Ovary (tissue), 9 donors: ENCODE results near the gene TES. TPM values are rescaled to one million over a fixed set of nuclear protein-coding genes. Genes with fewer than 3 reads are reported as not detected.

Experiments
- DNase-seq, 5 donors: peaks; one replicate each; pipeline ENCODE4 v3.0.0-alpha.2; 2019 to 2020
- H3K27ac ChIP-seq, 2 donors: fragments of 200-600 bp; one replicate each; pipeline versions ENCODE4 v1.5.1 to v1.8.0; 2019 to 2022
- H3K27me3 ChIP-seq: fragments of 200-600 bp; one replicate; pipeline ENCODE4 v1.8.0; 2022
- H3K36me3 ChIP-seq: fragments of 200-600 bp; sonication (generic); one replicate; pipeline ENCODE4 v1.5.1; 2019
- H3K4me1 ChIP-seq: one replicate; pipeline ENCODE4 v1.8.1; 2013; ENCODE audit warnings: mild to moderate bottlenecking, moderate library complexity; ENCODE audit not compliant: insufficient read depth
- H3K4me3 ChIP-seq: fragments of 200-600 bp; sonication (generic); one replicate; pipeline ENCODE4 v1.5.1; 2017
- H3K9me3 ChIP-seq, 2 donors: fragments of 200-600 bp in 1 of 2; sonication (generic) in 1 of 2; one replicate each; pipeline versions ENCODE4 v1.5.1 to v1.8.1; 2013 to 2019; ENCODE audit warnings: mild to moderate bottlenecking in 1 of 2, moderate library complexity in 1 of 2
- CTCF ChIP-seq, 3 donors: fragments of 450-650 bp in 2 of 3; fragments of 200-600 bp in 1 of 3; IDR thresholded peaks; one replicate each; pipeline versions ENCODE4 v1.5.1 to v1.8.0; 2016 to 2022; ENCODE audit warnings: antibody characterized with exemption in 3 of 3, mild to moderate bottlenecking in 1 of 3
- EP300 ChIP-seq: sonication (generic); formaldehyde crosslinking; IDR thresholded peaks from one replicate; pipeline ENCODE4 v1.6.1; 2017; ENCODE audit warnings: antibody characterized with exemption
- POLR2A ChIP-seq: fragments of 450-650 bp; IDR thresholded peaks from one replicate; pipeline ENCODE4 v1.6.1; 2017; ENCODE audit warnings: antibody characterized with exemption, mild to moderate bottlenecking, moderate library complexity
- WGBS, 3 donors: extraction: QIAGEN DNeasy Blood & Tissue Kit in 1 of 3; methylation state at CpG; one replicate each; pipeline versions ENCODE4 v1.1.5 to v1.1.7; 2013 to 2017; 5-methylcytosine and 5-hydroxymethylcytosine counted together
- intact Hi-C, 4 donors: fragments of 100-400 bp; cut with DNase I; formaldehyde crosslinking; loops; one replicate each; pipeline versions ENCODE4 v1.11.0 to v1.15.1; 2022 to 2023
- polyA plus RNA-seq, 2 donors: library from polyadenylated mRNA; stranded (reverse); fragments of 200-250 nt in 1 of 2; fragments of 350-450 nt in 1 of 2; fragmentation: Illumina TruSeq in 1 of 2; extraction: RNeasy Lipid Tissue Mini Kit (QIAGEN cat#74804) in 1 of 2; gene quantifications; one replicate each; pipeline ENCODE4 v1.2.3, GENCODE V29; 2013 to 2014
- total RNA-seq, 7 donors: library from RNA; depleted of rRNA in 2 of 7; stranded (reverse); fragments of >200 nt in 2 of 7; fragmentation: NEBNext Ultra II Directional in 3 of 7; extraction: Animal tissue kit (Norgen Biotek cat#: 25700) in 3 of 7; gene quantifications; one replicate each; pipeline versions ENCODE4 v1.1.0 to v1.2.4, GENCODE V29; 2016 to 2023
- donor health status: DM: no; HTN: no; CAD: no; lungs with moderate emphysema.
- donor health status: DM: no; HTN: no; CAD: no.
- donor health status: Bipolar disorder and iron deficiency.
- donor health status: DM: yes; HTN: yes; CAD: no.
- donor health status: DM: no; HTN: no; CAD: no.
- donor health status: DM: yes; HTN: yes; CAD: no.

TES gene
- total and polyA plus RNA-seq, 9 donors = 6.0 to 65.0 (median 11.1) TPM

- Histone ChIP-seq H3K4me3 (no peak overlapping the region), H3K36me3 (no peaks in the 10 kb centered on the region), H3K9me3 (no peaks in the 10 kb centered on the region), H3K4me1 (peaks cover 9% of the 10 kb centered on the region), H3K27ac (no peak overlapping the region), H3K27me3 (no peaks in the 10 kb centered on the region)
- WGBS, 3 donors = 33 to 56% (median 34%) methylated on average over 4 of the region's 4 CpGs
- no peak for DNase-seq
- intact Hi-C loops = loop anchor here in 1 of 4 donors (10.0 kb wide), 1 partner anchor 251 kb away; the partner anchor contains the start of gene CAV1
- no peak for TF ChIP-seq EP300
- no peak for TF ChIP-seq CTCF (IDR thresholded peaks at IDR 0.05)
- TF ChIP-seq POLR2A = no peak
Observed at GRCh38 chr7:116273283-116273917, 63.1 kb downstream of the TES start.

GRCh38 chr7:116273918-116274301 is 63.6 kb downstream of the TES start:
- no peak for DNase-seq
- H3K36me3 ChIP-seq = no peaks in the 10 kb centered on the region
- TF ChIP-seq POLR2A (no peak), CTCF (IDR thresholded peaks at IDR 0.05) (no peak), EP300 (no peak)
- H3K4me3 ChIP-seq = no peak overlapping the region
- 87 to 96% (median 88%) methylated on average over 1 of the region's 1 CpG for WGBS, 3 donors
- peaks cover 7% of the 10 kb centered on the region for H3K4me1 ChIP-seq
- no peak overlapping the region for H3K27ac ChIP-seq
- no peaks in the 10 kb centered on the region for H3K9me3 ChIP-seq
- intact Hi-C loops = loop anchor here in 1 of 4 donors (10.0 kb wide), 1 partner anchor 251 kb away; the partner anchor contains the start of gene CAV1
- no peaks in the 10 kb centered on the region for H3K27me3 ChIP-seq

- H3K4me3 ChIP-seq = no peak overlapping the region
- H3K4me1 ChIP-seq = no peaks in the 10 kb centered on the region
- TF ChIP-seq EP300 (no peak), CTCF (IDR thresholded peaks at IDR 0.05) (no peak), POLR2A (no peak)
- no peak overlapping the region for H3K27ac ChIP-seq
- H3K9me3 ChIP-seq = no peaks in the 10 kb centered on the region
- no peaks in the 10 kb centered on the region for H3K27me3 ChIP-seq
- H3K36me3 ChIP-seq = no peaks in the 10 kb centered on the region
- intact Hi-C loops = loop anchor here in 1 of 4 donors (10.0 kb wide), 1 partner anchor 248 kb away; the partner anchor contains the start of gene CAV1
- DNase-seq = no peak
Observed at GRCh38 chr7:116277070-116277469, 66.7 kb downstream of the TES start.

- TF ChIP-seq CTCF (IDR thresholded peaks at IDR 0.05) (no peak), POLR2A (no peak), EP300 (no peak)
- Histone ChIP-seq H3K27ac (no peak overlapping the region), H3K4me1 (no peaks in the 10 kb centered on the region), H3K9me3 (no peaks in the 10 kb centered on the region), H3K4me3 (no peak overlapping the region), H3K36me3 (no peaks in the 10 kb centered on the region), H3K27me3 (no peaks in the 10 kb centered on the region)
- no peak for DNase-seq
- intact Hi-C loops = loop anchor here in 1 of 4 donors (10.0 kb wide), 1 partner anchor 246 kb away; the partner anchor contains the start of gene CAV1
Observed at GRCh38 chr7:116279217-116279616, 68.9 kb downstream of the TES start.
